Thoracic aorta (tissue), 2 donors: ENCODE data around the gene KHDRBS2. TPM values are rescaled to one million over a fixed set of nuclear protein-coding genes. Genes with fewer than 3 reads are reported as not detected.

Experiments
- ATAC-seq: fragments of 150-250 bp; one replicate; pipeline ENCODE4 v1.8.0; 2017; ENCODE audit warnings: low read depth; ENCODE audit not compliant: insufficient number of reproducible peaks, low FRiP score
- DNase-seq: peaks from one replicate; pipeline ENCODE4 v3.0.0-alpha.2; 2020; ENCODE audit warnings: low spot score
- H3K27ac ChIP-seq, 2 donors: fragments of 200-600 bp; sonication (generic); 1 replicate in 1 of 2; 2 replicates in 1 of 2; pipeline ENCODE4 v1.5.1; 2016; ENCODE audit warnings: mild to moderate bottlenecking in 2 of 2, moderate library complexity in 2 of 2
- H3K27me3 ChIP-seq: fragments of 200-600 bp; sonication (generic); replicated peaks from 2 replicates; pipeline ENCODE4 v1.6.0; 2016; ENCODE audit warnings: mild to moderate bottlenecking; ENCODE audit not compliant: insufficient read depth
- H3K36me3 ChIP-seq: fragments of 200-600 bp; sonication (generic); one replicate; pipeline ENCODE4 v1.5.1; 2016
- H3K4me1 ChIP-seq, 2 donors: fragments of 200-600 bp; sonication (generic); 1 replicate in 1 of 2; 2 replicates in 1 of 2; pipeline versions ENCODE4 v1.5.1 to v1.6.0; 2016; ENCODE audit warnings: low read depth in 2 of 2, mild to moderate bottlenecking in 1 of 2; ENCODE audit not compliant: control insufficient read depth in 1 of 2
- H3K4me3 ChIP-seq: fragments of 200-600 bp; sonication (generic); 2 replicates; pipeline ENCODE4 v1.5.1; 2016; ENCODE audit warnings: mild to moderate bottlenecking
- H3K9me3 ChIP-seq: fragments of 200-600 bp; sonication (generic); 2 replicates; pipeline ENCODE4 v1.5.1; 2016
- CTCF ChIP-seq: fragments of 200-600 bp; sonication (generic); IDR thresholded peaks from one replicate; pipeline ENCODE4 v1.5.1; 2019; ENCODE audit warnings: antibody characterized with exemption
- total RNA-seq, 2 donors: library from RNA; depleted of rRNA; stranded (reverse); fragments of >200 nt; gene quantifications; one replicate each; pipeline versions ENCODE4 v1.1.0 to v1.2.3, GENCODE V29; 2016

Gene KHDRBS2
- total RNA-seq, 2 donors from 2014 or later, result 0.54 TPM; not detected in 1

GRCh38 chr6:61640463-61640862 lies 645.6 kb downstream of the KHDRBS2 start:
- no peaks in the 10 kb centered on the region for H3K36me3 ChIP-seq
- H3K27ac ChIP-seq, result no peak overlapping the region
- no peaks in the 10 kb centered on the region for H3K4me1 ChIP-seq
- DNase-seq (no peak), ATAC-seq (no peak)
- no peaks in the 10 kb centered on the region for H3K9me3 ChIP-seq
- TF ChIP-seq CTCF, result no peak
- H3K4me3 ChIP-seq, result no peak overlapping the region
- H3K27me3 ChIP-seq, result no peaks in the 10 kb centered on the region
